SK-N-SH treated with all-trans-retinoic acid at 6 μM for 48 hours (cell line): Measurements from ENCODE around the gene POU3F2.

Experiments
- ESRRG ChIP-seq: fragments of 250-450 bp; sonication (Bioruptor Pico); IDR thresholded peaks from 2 replicates; pipeline ENCODE4 v1.6.1; 2021; ENCODE audit warnings: mild to moderate bottlenecking
- ISL1 ChIP-seq: fragments of 250-450 bp; sonication (Bioruptor Pico); IDR thresholded peaks from 2 replicates; pipeline ENCODE4 v2.1.2; 2022; ENCODE audit warnings: mild to moderate bottlenecking, moderate library complexity
- OSR1 ChIP-seq: fragments of 250-450 bp; sonication (Bioruptor Pico); IDR thresholded peaks from 2 replicates; pipeline ENCODE4 v1.8.0; 2022; ENCODE audit warnings: moderate library complexity, mild to moderate bottlenecking, inconsistent platforms
- PPARA ChIP-seq: fragments of 250-450 bp; sonication (Bioruptor Pico); IDR thresholded peaks from 2 replicates; pipeline ENCODE4 v1.5.0; 2020; ENCODE audit warnings: mild to moderate bottlenecking, borderline replicate concordance
- ZFP3 ChIP-seq: fragments of 250-450 bp; sonication (Bioruptor Pico); IDR thresholded peaks from 2 replicates; pipeline ENCODE4 v1.5.0; 2020; ENCODE audit warnings: mild to moderate bottlenecking, moderate library complexity

- TF ChIP-seq ZFP3 (no peak), PPARA (CRISPR knock-in tag) (no peak), OSR1 (CRISPR knock-in tag) (no peak), ISL1 (CRISPR knock-in tag) (no peak), ESRRG (CRISPR knock-in tag) (no peak)
Measured at GRCh38 chr6:98812220-98812619, 22.2 kb upstream of the POU3F2 start.
